G401.6 (cell line): Measurements from ENCODE around the gene CERK.
"Not testable (repeated sequence)": the region's sequence is repeated elsewhere in the genome, so short reads cannot be mapped to it uniquely, and the experiment has no call there.

Source experiments
- FAIRE-seq: peaks from 2 replicates; lab custom pipeline; 2012; peaks lifted over from hg19 to GRCh38; lab: Jason Lieb, UNC

The CERK gene, protein sequence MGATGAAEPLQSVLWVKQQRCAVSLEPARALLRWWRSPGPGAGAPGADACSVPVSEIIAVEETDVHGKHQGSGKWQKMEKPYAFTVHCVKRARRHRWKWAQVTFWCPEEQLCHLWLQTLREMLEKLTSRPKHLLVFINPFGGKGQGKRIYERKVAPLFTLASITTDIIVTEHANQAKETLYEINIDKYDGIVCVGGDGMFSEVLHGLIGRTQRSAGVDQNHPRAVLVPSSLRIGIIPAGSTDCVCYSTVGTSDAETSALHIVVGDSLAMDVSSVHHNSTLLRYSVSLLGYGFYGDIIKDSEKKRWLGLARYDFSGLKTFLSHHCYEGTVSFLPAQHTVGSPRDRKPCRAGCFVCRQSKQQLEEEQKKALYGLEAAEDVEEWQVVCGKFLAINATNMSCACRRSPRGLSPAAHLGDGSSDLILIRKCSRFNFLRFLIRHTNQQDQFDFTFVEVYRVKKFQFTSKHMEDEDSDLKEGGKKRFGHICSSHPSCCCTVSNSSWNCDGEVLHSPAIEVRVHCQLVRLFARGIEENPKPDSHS

GRCh38 chr22:46737976-46738646 lies at the start of gene CERK:
Gene CERK (minus strand): TSS chr22:46738252. CDS start chr22:46738148, 104 bp downstream.
- FAIRE-seq: no peak

GRCh38 chr22:46783721-46784120 lies 45.7 kb upstream of the CERK start:
- FAIRE-seq: no peak

DNA sequence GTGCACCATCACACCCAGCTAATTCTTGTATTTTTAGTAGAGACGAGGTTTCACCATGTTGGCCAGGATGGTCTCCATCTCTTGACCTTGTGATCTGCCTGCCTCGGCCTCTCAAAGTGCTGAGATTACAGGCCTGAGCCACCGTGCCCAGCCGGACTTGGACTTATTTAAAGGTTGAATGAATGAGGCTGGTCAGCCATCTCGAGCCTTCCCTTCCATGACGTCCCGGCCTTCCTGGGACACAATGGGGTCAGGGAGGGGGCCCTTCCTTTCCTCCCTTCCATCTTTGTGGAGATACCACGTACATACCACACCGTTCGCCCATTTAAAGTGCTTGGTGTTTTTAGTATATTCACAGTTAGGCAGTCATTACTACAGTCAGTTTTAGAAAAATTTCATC lies 44.1 kb upstream of the CERK start:
- FAIRE-seq: not testable (repeated sequence)

DNA sequence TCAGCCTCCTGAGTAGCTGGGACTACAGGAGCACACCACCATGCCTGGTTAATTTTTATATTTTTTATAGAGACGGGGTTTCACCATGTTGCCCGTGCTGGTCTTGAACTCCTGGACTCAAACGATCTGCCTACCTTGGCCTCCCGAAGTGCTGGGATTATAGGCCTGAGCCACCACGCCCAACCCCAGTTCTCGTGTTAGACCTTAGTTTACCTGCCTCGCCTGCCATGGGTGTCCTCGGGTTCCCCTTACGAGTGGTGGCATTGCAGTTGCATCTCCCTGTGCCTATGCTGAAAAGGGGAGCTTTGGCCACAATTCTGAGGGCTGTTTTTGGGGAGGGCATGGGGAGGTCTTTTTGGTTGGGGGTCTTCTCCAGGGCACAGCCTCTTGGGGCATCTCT lies 43.2 kb upstream of the CERK start:
- FAIRE-seq: no peak

GRCh38 chr22:46780453-46780852 lies 42.4 kb upstream of the CERK start:
- FAIRE-seq: no peak

DNA sequence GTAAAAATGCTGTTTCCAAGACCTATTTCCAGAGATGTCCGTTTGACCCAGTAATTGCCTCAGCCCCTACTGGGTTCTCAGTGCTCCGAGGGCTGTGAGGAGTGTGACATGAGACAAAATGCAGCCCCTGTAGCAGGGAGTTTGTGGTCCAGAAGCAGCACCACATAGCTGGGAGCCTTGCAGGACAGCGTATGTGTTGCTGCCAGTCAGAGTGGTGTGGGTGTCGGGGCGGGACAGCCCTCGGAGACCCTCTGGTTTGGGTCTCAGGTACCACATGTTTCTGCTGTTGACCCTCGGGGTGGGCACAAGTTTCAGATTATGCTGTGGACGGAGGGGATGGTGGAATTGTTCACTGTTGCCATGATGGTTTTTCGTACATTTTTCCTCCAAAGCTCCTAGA lies 41.6 kb upstream of the CERK start:
- FAIRE-seq: no peak

DNA sequence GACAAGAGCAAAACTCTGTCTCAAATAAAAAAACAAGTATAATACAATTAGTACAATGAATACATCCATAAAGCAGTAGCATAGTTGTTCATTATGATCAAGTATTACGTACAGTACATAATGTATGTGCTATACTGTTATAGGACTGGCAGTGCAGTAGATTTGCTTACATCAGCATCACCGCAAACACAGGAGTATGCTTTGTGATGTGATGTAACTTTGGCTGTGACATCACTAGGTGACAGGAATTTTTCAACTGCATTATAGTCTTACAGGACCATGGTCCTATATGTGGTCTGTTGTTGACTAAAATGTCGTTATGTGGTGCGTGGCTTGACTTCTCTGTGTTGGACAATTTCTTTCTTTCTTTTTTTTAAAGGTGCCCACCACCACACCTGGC lies 41.0 kb upstream of the CERK start:
- no peak for FAIRE-seq

- no peak for FAIRE-seq
Measured at GRCh38 chr22:46777609-46777970, 39.5 kb upstream of the CERK start.

GRCh38 chr22:46776876-46777608 lies 39.0 kb upstream of the CERK start:
- no peak for FAIRE-seq

DNA sequence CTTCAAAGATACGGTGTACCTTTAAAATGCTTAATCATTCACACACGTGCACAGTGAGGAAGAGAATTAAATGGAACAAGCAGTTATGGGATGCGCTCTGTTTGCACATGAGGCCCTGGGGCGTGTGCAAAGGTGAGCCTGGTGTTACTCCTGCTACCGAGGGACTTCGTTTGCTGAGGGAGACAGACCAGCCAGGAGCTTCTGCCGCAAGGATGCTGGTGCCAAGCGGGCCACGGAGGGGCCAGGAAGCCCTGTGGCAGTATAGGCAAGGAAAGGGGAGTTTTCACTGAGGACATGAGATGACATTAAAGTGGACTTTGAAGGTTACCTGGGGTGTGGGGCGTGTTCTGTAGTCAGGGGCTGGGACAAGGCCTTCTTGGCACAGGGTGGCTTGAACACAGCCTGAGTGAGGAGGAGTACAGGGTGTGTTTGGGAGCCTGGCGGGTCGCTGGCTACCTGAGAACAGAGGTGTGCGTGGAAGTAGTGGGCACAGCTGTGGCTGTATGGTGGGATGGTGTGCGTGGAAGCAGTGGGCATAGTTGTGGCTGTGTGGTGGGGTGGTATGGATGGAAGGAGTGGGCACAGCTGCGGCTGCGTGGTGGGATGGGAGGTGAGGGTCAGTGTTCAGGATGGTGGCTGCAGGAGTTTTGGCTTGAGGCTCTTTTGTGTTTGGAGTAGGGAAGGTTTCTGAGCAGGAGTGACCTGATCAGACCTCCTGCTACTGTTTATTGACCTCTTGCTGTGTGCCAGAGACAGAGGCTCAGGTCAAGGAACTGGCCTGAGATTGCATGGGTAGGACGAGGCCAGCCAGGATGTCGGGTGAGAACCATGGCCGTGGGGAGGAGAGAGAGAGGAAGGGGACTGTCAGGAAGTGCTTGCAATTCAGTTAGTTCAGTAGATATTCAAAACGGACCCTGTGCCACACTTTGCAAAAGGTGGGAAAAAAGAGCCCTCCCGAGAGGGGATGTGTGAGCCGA lies 38.1 kb upstream of the CERK start:
- no peak for FAIRE-seq

- FAIRE-seq: no peak
Measured at GRCh38 chr22:46774980-46775849, 37.2 kb upstream of the CERK start.

GRCh38 chr22:46774253-46774979 lies 36.4 kb upstream of the CERK start:
- FAIRE-seq: no peak

- no peak for FAIRE-seq
Measured at GRCh38 chr22:46773076-46773475, 35.0 kb upstream of the CERK start.

- FAIRE-seq: no peak
Measured at GRCh38 chr22:46770726-46771125, 32.7 kb upstream of the CERK start.

GRCh38 chr22:46770151-46770641 lies 32.1 kb upstream of the CERK start:
- no peak for FAIRE-seq

GRCh38 chr22:46769706-46770105 lies 31.7 kb upstream of the CERK start:
- FAIRE-seq: no peak

DNA sequence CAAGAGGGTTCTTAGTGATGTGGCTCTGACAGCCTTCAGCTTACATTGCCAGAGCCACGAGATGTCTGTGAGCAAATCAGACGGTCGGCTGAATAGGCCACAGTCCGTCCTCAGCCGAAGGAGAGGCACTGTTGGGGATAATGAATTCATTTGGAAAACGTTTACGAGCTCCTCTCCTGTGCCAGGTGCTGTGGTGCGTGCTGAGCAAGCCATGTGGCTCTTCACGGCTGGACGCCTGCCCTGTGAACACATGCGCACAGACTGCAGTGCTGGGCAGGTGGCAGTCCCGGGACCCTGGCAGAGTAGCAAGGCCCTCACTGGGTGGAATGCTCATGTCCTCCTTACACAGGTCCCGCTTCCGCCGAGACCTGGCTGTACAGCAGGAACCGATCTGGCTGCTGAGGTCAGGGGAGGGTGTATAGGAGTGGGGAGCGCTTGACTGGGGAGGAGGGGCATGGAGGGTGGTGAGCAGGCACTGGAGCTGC lies 31.2 kb upstream of the CERK start:
- no peak for FAIRE-seq

- FAIRE-seq: no peak
Measured at GRCh38 chr22:46767249-46767985, 29.4 kb upstream of the CERK start.

GRCh38 chr22:46766611-46767010 lies 28.6 kb upstream of the CERK start:
- FAIRE-seq: no peak
